SK-N-SH treated with all-trans-retinoic acid at 6 μM for 48 hours (cell line): ENCODE measurements around the gene HPS5.

Experiments
- CSDC2 ChIP-seq: fragments of 250-450 bp; sonication (Bioruptor Pico); IDR thresholded peaks from 2 replicates; pipeline ENCODE4 v1.5.0; 2020; ENCODE audit warnings: mild to moderate bottlenecking, moderate library complexity
- PATZ1 ChIP-seq: fragments of 250-450 bp; sonication (Bioruptor Pico); IDR thresholded peaks from 2 replicates; pipeline ENCODE4 v1.8.0; 2020; ENCODE audit warnings: mild to moderate bottlenecking, moderate library complexity, borderline replicate concordance
- ZFP30 ChIP-seq: fragments of 450-650 bp; formaldehyde crosslinking; IDR thresholded peaks from 2 replicates; pipeline ENCODE4 v1.5.0; 2022; ENCODE audit warnings: mild to moderate bottlenecking, moderate library complexity

- no peak for TF ChIP-seq ZFP30 (CRISPR knock-in tag)
- TF ChIP-seq CSDC2 (CRISPR knock-in tag): no peak
- TF ChIP-seq PATZ1 (CRISPR knock-in tag): no peak
Measured at GRCh38 chr11:18368221-18368620, 46.3 kb upstream of the HPS5 start.
